Retina (tissue), 1 donor: ENCODE data around the gene CCDC107.
"Not testable (repeated sequence)": the region's sequence is repeated elsewhere in the genome, so short reads cannot be mapped to it uniquely, and the experiment has no call there.

ENCODE experiments used
- DNase-seq: peaks from one replicate; pipeline ENCODE4 v3.0.0-alpha.2; 2016

Gene CCDC107, protein sequence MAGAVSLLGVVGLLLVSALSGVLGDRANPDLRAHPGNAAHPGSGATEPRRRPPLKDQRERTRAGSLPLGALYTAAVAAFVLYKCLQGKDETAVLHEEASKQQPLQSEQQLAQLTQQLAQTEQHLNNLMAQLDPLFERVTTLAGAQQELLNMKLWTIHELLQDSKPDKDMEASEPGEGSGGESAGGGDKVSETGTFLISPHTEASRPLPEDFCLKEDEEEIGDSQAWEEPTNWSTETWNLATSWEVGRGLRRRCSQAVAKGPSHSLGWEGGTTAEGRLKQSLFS

DNA sequence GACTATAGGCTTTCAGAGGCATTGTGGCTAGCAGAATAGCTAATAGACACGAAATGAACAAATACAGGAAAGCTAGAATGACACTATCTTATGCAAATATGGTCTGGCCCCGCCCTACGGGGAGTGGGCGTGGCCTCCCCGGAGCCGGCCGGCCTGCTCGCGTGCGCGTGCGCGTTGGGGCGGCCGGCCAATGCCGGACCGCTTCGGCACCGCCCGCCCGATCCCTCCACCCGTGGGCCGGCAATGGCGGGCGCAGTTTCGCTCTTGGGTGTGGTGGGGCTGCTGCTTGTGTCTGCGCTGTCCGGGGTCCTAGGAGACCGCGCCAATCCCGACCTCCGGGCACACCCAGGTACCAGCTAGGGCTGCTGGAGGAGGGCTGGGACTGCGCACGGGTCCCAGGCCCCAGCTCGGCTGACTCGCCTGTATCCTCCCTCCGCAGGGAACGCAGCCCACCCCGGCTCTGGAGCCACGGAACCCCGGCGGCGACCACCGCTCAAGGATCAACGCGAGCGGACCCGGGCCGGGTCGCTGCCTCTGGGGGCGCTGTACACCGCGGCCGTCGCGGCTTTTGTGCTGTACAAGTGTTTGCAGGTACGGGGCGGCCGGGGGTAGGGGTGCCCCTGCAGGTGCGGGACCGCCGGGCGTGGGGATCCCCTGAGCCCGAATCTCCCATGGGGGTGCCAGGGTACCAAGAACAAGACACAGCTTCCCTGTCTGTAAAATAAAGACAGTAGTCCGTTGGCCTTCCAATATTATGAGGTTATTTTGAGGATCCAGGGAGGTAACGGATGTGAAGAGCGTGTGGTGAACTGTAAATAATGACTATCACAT is at the start of gene CCDC107:
TSS of gene CCDC107 (plus strand) at position 156 of the 831 bp plus-strand sequence. CDS start at position 244, 88 bp downstream.
- DNase-seq = peak; percentile 99

DNA sequence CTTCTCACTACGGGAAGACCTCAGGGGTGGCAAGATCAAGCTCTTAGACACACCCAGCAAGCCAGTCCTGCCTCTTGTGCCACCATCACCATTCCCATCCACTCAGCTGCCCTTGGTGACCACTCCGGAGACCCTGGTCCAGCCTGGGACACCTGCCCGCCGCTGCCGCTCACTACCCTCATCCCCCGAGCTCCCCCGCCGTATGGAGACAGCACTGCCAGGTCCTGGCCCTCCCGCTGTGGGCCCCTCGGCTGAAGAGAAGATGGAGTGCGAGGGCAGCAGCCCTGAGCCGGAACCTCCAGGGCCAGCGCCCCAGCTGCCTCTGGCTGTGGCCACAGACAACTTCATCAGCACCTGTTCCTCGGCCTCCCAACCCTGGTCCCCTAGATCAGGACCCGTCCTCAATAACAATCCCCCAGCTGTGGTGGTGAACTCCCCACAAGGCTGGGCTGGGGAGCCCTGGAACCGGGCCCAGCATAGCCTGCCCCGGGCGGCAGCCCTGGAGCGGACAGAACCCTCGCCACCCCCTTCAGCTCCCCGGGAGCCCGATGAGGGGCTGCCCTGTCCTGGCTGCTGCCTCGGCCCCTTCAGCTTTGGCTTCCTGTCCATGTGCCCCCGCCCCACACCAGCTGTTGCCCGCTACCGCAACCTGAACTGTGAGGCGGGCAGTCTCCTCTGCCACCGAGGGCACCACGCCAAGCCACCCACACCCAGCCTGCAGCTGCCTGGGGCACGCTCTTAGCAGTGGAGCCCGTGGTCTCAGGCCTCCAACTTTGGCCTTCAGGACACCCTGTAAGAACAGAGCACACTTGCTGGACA is 48.9 kb upstream of the CCDC107 start:
- DNase-seq = no peak

DNA sequence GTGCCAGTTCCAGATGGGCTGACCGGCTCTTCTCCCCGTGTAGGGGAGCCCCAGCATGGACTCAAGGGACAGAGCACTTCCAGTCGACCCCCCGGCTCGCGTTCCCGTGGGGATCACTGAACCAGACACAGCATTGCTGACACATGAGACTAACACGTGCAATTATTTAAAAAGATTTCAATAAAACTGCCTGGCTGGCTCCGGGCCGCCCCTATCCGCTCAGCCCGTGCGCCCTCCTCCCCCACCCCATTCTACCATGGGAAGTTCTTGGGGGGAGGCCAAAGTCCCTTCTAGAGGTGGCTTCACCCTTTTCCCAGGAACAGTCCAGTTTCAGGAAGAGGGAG is 48.3 kb upstream of the CCDC107 start:
- DNase-seq = no peak

DNA sequence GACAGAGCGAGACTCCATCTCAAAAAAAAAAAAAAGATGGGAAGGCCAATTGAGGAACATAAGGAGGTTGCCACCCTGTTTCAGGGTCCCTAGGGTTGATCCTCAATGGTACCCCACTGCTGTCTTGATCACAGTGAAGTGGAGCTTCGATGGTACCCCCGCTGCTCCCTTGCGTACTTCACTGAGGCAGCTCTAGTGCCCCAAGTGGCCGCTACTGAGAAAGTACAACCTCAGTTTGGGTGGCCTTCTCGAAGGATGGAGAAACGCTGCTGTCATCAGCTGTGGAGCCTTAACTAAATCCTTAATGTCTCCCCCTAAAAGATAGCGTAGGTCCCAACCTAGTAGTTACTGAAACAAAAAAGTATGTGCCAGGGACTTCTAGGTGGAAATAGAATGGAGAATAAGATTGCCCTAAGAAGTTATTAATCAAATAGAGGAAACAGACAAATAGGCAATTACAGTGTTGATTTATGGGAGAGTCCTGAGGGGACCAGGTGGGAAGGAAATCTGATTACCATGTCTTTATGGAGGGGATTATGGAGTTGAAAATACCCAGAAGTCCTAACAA is 46.8 kb upstream of the CCDC107 start:
- peak; percentile 30 for DNase-seq

DNA sequence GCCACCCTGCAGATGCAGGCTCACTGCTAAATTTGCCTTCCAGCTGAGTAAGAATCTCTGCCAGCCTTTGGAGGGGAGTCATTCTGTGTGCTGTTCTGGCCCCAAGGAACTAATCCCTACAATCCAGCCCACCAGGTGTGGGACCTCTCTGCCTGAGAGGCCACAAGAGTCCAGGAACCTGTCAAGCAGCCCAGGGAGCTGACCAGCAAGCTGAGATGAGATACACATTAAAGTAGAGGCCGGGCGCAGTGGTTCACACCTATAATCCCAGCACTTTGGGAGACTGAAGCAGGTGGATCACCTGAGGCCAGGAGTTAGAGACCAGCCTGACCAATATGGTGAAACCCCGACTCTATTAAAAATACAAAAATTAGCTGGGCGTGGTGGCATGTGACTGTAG is 46.0 kb upstream of the CCDC107 start:
- not testable (repeated sequence) for DNase-seq

DNA sequence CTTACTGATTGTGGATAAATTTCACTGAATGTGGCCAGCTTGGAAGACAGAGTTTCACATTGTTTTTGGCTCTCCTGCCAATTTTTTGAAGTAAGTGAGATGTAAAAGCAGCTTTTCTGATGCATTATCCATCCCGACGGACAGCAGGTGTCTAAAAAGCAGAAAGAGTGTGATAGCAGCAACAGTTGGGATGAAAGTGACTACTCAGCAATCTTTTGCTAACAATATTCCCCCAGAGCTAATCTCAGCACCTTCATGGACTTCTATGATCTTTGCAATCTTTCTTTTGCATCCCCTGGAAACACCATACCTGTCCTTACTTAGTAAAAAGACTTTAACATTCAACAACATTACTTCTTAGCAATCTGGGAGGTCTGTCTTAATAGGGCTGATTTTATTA is 45.2 kb upstream of the CCDC107 start:
- DNase-seq = no peak

DNA sequence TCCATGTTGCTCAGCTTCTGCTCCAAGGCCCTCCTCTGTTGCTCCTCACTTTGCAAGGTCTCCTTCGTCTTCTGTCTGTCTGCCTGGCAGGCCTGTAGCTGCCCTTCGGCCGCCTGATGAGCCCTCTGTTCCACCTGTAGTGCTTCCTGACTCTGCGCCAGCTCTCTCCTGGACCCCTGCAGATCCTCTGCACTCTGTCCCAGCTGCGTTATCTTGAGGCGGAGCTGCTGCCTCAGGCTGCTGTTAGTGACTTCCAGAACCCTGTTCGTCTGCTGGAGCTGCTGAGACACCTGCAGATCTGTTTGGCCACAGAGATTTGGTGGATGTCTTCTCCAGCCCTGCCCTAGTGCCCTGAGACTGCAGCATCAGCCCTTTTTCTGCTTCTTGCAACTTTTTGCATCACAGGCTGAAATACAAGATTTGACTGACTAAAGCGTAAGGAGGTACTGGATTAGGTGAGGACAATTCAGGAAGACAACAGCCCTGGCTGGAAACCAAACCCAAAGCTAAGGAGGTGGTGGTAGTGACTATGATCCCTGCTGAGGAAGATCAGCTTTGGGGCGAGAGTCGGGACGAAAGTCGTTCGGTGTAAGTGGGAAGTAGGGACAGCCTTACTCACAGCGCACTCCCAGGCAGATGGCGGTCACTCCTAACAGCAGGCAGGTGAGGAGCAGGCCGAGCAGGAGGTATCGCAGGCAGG is 42.0 kb upstream of the CCDC107 start:
- DNase-seq = peak; percentile 11

DNA sequence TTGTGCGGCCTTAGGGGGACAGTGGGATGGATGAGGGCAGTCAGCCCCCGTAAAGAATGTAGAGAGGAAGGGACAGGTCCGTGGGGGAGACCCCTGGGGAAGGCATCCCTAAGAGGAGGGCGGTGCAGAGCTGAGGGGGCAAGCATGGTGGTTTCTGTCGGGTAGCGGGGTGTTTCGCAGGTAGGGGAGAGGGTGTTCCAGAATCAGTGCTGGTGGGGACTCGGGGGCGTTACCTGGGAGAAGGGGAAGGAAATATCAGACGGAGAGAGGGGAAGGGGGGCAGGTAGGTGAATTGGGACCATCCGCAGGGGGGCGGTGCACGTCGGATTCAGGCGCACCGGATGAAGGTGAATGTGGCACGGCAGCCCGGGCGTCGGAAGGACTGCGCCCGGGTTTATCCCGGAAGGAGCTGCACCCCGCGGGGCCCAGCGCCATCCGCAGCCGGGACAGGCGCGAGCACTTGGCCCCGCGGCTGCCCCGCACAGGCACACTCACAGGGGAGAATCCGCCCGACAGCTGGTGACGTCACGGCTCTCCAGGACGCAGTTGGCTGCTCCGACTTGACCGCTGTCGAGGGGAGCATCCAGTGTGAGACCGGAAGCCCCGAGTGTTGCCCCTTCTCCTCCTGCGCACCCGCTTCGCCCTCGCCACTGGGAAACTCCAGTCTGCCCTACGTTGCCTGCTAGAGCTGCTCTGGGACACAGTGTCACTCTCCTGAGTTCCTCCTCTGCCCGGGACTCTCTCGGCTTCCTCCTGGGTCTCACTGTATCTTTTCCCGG is 41.2 kb upstream of the CCDC107 start:
- peak; percentile 63 for DNase-seq

DNA sequence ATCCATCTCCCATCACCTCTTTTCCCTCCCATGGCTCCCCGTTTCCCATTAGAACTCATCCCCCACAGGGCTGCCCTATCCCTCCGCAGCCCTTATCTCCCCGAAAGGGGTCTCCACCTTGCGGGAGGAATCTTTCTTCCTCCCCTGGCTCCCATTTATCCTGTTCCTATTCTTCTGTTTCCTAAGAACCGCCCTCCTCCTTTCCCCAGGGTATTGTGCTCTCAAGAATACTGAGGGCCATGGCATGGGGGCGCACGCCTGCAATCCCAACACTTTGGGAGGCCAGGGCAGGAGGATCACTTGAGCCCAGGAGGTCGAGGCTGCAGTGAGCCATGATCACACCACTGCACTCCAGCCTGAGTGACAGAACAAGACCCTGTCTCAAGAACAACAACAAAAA is 40.5 kb upstream of the CCDC107 start:
- no peak for DNase-seq

DNA sequence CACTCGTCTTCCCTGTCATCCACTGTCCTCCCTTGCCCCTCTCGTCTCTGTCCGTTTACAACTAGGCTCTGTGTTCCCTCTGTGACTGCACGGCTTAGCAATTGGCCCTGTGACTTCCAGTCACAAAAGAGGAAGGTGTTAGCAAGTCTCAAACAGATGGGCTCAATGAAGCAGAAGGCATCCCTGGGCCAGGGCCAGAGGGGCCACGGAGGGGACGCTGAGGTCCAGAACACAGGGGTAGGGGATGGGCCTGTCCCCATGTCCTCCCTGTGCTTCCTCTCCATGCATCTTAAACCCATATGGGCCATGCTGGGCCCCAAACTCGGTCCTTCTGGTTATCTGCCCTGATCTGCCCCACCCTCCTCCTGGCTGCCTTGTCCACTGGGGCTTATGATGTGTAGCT is 39.8 kb upstream of the CCDC107 start, which contains the start of gene CD72:
TSS of gene CD72 (minus strand) at position 89 of the 403 bp plus-strand sequence. CDS start 110 bp downstream, outside the sequence.
- DNase-seq = peak; percentile 63

DNA sequence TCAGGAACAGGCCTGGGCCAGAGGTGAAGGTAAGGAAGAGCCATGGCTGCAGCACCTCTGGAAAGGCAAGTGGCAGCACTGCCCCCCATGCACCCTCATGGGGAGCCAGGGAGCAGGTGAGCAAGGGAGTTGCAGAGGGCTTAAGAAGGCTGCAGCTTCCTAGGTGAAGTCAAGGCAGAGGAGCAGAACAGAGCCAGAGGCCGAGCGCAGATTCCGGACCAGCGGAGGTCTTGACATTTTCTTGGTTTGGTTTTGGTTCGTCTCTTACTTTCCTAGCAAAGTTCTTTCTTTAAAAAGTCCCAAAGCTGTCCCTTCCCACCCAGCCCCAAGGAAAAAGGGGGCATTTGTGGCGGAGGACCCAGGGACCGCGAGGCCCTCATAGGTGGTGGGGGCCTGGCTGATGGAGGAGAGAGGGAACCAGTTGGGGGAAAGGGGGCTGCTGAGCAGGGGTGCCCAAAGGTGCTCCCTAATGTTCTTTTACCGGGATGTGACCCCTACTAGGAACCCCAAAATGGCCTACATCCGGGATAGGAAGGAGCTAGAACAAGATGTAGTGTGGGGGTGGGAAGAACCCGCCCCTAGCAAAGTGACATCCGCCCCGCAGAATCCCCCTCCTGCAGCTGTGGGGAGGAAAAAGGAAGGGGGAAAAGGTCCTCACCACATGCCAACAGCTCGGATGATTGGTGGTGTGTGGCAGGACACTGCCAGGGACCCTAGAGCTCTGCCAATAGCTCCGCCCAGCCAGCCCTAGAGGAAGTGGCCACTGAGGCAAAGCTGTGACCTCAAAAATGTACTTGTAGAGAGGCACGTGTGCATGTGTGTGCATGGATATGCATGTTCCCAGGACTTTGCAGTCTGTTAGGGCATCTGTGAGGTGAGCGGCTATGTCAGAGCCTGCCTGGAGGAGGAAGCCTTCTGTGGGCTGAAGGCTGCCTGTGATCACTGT is 39.0 kb upstream of the CCDC107 start:
- DNase-seq = no peak

DNA sequence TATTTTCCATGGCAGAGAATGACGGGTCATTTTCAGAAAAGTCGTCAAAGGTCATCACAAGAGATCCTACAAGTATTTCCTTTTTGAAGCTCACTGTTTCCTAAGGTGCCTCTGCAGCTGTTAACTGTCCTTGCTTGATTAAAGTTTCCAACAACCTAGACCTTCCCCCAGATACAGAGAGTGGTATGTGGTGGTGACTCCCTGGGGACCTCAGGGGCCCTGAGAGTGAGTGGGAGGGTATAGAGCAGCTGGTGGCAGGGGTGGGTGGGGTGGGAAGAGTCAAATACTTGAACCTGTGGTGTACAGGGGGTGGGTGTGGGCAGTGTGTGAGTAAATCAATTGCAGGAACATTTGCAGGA is 38.3 kb upstream of the CCDC107 start:
- no peak for DNase-seq

DNA sequence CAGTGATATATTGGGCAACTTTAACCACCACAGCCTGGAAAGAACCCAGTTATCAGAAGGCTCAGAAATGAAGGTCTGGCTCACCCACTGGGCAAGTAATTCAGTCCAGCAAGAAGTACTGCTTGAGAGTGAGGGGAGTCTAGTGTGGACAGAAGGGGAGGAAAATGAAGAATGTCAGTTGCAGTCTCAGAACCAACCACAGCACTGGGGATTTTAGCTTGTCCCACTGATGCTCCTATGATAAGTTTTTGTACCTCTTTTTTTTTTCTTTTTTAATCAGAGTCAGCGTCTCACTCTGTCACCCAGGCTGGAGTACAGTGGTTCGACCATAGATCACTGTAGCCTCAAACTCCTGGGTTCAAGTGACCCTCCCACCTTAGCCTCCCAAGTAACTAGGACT is 30.5 kb upstream of the CCDC107 start:
- DNase-seq = no peak

DNA sequence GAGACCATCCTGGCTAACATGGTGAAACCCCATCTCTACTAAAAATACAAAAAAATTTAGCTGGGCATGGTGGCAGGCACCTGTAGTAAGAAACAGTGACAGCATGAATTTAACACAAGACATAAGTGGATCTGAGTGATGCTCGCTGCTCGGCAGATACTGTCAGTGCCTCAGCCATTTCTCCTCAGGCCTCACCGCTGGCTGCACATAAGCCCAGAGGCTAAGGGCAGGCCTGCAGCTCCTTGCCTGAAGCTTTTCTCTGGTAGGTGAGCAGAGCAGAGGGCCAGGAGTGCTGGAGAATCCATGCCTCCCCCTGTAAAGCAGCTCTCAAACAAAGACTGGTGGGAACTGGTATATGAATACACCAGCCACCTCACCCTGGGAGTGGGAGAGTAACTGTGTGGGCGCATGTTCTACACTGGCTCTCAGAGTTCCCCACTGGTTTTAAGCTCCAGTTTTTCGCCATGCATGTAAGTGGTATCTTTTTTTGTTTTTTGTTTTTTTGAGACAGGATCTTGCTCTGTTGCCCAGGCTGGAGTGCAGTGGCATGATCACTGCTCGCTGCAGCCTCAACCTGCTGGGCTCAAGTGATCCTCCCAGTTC is 29.6 kb upstream of the CCDC107 start:
- DNase-seq = no peak

DNA sequence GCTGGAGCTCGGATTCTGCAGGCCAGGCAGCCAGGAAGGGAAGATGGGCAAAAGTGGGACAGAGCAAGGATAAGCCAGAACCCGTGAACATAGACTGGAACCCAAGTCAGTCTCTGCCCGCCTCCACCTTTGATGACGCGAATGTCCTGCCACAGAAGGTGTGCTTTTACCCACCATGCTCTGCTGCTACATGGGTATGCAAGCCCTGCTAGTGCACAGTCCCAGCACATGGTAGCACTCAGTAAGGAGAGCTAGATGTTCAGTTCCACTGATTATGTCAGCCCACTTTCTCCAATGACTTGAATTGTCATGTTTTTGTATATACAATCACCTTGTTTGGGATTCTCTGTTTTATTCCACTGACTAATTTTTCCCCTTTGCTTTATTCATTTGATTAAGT is 28.5 kb upstream of the CCDC107 start:
- no peak for DNase-seq

DNA sequence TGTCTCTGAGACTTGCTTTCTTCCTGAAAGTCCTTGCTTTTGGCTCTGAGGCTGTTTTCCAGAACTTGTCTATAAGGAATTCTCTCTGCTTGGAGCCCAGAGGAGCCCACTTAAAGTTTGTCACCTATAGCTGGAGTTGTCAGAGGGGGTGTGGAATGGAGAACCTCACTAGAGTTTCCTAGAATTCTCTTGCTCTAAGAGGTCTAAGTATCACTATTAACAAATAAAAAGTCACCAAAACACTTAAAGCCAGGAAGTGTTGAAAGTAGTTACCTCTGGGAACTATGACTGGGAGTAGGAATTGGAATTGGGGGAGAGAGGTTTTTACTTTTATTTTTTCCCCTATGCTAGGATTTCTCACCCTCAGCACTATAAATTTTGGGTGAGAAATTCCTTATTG is 22.4 kb upstream of the CCDC107 start:
- no peak for DNase-seq

DNA sequence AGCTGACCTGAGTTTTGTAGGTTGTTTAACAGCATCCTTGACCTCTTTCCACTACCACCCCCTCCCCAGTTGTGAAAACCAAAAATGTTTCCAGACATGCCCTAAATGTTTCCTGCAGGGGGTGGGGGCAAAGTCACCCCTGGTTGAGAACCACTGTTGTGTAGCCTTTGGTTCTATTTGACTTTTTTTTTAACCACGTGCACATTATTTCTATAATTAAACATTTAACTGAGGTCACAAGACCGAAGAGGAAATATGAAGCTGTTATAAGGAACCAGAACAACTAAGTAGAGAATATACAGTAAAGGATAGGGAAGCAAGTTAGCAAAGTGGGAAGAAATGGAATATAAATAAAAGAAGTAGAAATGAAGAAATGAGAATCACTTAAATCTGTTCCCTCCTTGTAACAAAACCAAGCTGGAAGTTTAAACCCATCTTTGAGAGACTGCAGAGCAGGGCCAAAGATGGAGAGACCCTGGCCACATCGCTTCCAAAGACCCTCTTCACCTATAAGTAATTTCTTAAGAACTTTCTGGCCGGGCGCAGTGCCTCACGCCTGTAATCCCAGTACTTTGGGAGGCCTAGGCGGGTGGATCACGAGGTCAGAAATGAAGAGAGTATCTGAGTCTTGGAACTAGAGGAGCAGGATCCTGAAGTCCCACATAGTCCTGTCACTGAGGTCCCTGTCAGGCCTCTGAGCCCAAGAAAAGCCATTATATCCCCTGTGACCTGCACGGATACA is 21.8 kb upstream of the CCDC107 start:
- DNase-seq = no peak

DNA sequence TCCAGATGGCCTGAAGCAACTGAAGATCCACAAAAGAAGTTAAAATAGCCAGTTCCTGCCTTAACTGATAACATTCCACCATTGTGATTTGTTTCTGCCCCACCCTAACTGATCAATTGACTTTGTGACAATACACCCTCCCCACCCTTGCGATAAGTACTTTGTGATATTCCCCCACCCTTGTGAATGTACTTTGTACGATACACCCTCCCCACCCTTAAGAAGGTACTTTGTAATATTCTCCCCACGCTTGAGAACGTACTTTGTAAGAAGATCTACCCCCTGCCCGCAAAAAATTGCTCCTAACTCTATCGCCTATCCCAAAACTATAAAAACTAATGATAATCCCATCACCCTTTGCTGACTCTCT is 21.2 kb upstream of the CCDC107 start:
- not testable (repeated sequence) for DNase-seq

DNA sequence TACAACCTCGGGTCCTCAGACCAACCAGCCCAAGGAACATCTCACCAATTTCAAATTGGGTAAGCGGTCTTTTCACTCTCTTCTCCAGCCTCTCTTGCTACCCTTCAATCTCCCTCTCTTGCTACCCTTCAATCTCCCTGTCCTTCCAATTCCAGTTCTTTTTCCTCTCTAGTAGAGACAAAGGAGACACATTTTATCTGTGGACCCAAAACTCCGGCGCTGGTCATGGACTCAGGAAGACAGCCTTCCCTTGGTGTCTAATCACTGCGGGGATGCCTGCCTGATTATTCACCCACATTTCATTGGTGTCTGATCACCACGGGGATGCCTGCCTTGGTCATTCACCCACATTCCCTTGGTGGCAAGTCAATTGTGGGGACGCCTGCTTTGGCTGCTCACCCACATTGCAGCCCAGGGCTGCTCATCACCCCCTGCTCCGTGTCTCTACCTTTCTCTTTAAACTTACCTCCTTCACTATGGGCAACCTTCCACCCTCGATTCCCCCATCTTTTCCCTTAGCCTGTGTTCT is 20.6 kb upstream of the CCDC107 start:
- DNase-seq = not testable (repeated sequence)
